Caki2 (cell line): ENCODE data around the gene CD44. TPM values are rescaled to one million over a fixed set of nuclear protein-coding genes. Genes with fewer than 3 reads are reported as not detected.

Experiments used
- DNase-seq: peaks from one replicate; pipeline ENCODE4 v3.0.0-alpha.2; 2015; ENCODE audit warnings: low read depth
- in situ Hi-C: cut with HindIII; loops from 2 replicates; pipeline ENCODE4 v1.10.0; 2016; ENCODE audit warnings: low sequenced_read_pairs, low pct_unique_long_range_greater_than_20kb, mixed read lengths
- total RNA-seq: library from RNA; depleted of rRNA; stranded (reverse); fragments of >200 nt; shearing (Covaris generic); gene quantifications from 2 replicates; pipeline ENCODE4 v1.2.3, GENCODE V29; 2014; ENCODE audit warnings: low replicate concordance

The CD44 gene
- total RNA-seq, 1 experiment from 2014 or later, result 219 TPM

DNA sequence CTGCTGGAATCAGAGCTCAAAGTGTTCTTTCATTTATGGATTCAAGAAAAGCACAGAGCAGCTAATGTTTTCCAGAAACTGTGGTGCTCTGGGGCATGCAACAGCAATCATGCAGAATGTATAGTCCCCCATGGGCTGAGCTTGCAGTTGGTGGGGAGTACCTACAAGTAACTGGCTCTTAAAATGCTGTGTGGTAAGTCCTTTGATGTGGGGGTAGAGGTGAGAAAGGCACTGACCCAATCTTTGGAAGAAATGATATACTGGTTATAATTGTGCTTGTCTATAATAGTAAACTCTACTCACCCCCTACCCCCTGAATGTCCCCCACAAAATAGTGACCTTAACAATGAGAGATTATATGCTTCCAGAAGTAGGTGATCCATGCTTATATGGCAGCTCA lies 29.1 kb upstream of the CD44 start:
- DNase-seq, result no peak
- in situ Hi-C loops, result no loop called here

DNA sequence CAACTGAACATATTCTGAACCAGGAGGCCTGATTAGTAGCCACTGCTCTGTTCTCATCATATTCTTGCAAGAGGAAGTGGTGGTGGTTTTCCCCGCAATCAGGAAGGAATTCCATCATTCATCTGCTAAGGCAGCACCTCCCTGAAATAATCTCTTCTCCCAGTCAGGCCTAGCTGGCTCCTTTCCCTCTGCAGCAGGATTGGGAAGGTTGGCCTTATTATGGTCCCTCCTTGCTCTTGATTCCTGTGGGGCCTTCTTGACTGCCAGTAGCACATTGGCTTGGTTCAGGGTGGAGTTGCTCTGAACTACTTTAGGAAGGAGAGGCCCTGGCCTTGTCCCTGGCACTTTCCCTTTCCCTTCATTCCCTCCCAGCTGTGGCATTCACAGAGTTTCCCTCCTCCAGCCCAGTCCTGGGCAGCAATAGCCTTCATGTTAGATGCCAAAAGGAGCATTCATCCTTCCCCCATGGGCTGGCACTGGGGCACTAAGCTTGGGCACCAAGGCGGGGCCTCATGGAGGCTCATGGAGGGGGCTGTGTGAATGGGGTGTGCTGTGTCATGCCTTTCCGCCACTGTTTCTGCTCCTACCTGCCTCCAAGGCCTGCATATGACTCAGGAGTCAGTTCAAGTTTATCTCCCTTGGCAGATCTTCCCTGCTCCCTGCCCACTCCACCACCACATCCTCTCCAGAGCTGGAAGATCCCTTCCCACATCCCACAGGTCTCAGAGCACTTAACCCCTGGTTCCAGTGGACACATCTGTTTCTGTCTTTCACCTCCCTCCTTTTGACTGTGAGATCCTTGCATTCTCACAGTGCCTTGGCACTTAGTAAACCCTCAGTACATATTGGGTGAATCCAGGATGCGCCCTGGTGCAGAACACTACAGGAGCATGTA lies 27.6 kb upstream of the CD44 start:
- in situ Hi-C loops, result no loop called here
- peak; percentile 23 for DNase-seq

DNA sequence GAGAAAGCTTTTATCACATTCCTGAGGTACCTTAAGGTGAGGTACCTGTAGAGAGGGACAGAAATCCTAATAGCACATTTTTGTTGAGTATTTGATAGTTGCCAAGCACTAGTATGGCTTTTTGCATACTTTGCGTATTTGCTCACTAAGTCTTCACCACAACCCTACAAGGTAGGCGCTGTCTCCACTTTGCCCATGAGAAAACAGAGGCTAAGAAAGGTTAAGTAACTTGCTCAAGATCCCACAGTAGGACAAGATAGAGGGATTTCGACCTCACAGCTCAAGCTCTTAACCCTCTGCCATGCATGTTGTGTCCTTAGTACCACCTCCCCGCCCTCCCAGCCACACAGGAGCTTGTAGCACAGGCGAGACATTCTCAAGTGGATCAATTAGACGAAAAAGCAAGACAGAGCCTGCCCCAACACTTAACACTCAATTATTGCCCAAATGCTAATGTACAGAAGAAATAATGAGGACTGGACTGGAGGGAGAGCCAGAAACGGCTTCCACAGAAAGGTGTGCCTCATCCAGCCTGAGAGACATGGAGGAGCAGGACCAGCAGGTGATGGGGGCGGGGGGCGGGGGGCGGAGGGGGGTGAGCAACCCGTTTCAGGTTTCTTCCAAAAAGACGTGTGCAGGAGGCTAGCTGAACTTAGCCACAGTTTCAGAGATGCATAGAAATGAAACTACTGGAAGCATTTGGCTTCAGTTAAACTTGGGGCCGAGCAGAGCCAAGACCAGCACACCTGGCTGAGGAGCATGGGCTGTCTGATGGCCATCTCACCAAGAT lies 26.7 kb upstream of the CD44 start:
- DNase-seq, result no peak
- in situ Hi-C loops, result no loop called here

DNA sequence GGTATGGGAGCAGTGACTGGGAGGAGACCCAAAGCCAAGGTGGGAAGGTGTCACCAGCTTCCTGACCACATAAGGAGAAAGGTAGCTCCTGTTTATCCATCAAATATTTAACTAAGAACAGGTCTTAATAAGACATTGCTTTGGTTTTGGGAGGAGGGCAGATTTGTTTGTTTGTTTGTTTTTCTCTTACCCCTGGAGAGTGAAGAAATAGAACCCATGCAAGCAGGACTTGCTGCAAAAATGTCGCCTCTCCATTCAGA lies 26.2 kb upstream of the CD44 start:
- DNase-seq, result no peak
- in situ Hi-C loops, result no loop called here

DNA sequence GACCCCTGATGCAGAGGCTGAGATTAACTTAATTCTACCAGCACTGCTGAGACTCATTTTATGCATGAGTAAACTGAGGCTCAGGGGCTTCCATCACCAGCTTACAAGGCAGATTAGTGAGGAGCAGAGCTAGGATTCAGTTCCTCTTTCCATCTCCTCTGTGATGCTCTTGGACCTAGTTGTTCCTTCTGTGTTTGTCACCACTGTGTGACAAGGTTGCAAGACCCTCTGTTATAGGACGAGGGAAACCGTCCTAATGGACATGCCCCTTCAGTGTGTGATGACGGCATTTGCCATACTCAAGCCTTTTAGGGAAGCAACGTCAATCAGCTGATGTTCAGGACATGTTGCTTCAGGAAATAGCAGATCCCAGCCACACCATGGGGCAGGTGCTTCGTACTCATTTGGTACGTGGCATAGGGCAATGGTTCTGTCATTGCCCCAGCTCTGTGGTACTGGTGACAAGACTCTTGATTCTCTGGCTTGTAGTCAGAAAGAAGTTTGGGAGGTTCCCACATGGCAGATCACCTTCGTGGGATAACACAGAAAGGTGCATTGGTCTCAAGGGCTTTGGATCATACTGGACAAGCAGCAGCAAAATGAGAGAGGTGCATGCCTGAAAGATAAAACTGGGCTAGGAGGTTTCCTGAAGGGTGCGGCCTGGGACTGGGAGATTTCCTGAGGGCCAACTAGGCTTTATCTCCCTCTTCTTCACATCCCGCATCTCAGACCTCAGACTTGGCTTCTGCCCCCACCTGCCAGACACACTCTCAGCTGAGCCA lies 23.9 kb upstream of the CD44 start:
- in situ Hi-C loops, result no loop called here
- DNase-seq, result no peak

DNA sequence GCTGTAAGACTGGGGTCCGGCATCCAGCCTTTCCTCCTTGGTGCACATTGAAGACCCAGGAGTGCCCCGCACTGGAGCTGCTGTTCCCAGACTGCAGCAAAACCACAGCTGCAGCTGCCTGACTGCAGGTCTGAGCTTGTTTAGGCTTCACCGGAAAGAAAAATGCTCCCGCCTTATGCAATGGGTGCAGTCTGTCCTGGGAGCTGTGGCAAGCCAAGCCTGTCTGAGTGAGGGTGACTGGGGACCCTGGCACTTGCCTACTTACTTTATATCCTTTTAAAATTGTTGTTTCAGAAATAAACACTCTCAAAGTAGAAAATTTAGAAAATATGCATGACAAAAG lies 23.3 kb upstream of the CD44 start:
- DNase-seq, result no peak
- in situ Hi-C loops, result no loop called here

DNA sequence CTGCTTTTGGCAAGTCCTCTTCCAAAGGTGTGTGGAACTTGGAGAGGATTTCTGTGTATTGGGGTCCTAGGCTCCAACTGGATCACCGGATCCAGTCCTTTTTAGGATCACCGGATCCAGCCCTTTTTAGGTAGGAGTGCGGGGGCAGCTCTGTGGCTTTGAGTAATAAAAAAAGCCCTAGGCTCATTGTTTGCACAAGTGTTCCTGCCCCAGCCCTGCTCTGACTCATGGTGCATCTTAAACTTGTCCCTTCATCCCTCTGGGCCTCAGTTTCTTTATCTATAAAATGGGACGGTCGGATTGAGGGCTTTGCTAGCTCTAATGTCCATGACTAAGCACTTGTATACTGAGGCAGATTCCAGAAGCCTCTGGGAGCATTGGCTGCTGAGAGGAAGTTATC lies 22.7 kb upstream of the CD44 start:
- in situ Hi-C loops, result no loop called here
- DNase-seq, result no peak

DNA sequence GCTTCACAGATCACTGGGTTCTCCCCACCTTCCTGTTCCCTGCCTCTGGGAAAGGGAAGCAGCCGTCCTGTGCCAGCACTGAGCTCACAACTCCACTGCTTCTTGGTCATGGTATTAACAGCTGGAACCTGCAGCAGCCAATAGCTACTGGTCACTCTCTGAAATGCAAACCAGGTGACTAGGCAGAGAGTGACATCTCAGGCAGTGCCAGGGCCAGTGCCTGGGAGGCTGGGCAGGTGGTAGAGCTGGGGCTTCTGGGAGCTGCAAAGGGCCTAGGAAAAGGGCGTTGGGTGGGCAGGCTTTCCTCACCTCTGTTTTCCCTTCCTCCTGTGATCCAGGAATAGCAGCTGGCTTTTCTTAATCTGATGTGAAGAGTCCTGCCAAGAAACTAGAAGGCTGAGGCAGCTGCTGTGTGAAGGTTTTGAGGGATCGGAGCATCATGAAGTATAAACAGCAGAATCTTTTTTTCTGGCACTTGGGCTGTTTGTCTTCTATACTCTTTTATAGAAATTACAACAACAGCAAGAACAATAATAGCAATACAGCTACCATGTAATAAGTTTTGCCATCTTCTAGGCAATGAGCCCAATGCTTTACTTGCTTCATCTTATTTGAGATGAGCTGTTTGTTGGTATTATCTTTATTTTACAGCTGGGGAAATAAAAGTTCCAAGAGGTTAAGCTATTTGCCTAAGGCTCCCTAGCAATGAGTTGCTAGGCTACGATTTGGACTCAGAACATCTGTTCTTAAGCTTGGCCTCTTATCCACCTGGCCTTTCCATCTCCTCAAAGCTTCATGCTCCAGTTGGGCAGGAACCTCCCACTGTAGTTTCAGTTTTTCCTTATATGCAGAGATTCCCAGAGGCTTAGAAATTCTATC lies 22.0 kb upstream of the CD44 start:
- in situ Hi-C loops, result no loop called here
- no peak for DNase-seq

DNA sequence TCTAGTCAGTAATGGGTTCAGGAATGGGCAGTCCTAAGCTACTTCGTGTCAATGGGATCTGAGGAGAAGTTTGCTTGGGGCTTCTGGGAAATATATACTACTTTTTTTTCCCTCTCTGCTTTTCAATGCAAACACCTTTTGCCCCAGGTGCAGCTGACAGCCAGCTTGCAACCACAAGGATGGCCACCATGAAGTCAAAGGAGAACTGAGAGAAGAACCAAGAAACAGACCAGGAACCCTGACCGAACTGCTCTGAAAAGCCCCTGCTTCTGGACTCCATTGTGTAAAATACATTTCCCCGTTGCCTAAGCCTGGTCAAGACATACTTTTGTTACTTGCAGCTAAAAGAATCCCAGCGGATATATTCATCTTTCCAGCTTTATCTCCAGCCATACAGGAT lies 20.1 kb upstream of the CD44 start:
- in situ Hi-C loops, result no loop called here
- no peak for DNase-seq

DNA sequence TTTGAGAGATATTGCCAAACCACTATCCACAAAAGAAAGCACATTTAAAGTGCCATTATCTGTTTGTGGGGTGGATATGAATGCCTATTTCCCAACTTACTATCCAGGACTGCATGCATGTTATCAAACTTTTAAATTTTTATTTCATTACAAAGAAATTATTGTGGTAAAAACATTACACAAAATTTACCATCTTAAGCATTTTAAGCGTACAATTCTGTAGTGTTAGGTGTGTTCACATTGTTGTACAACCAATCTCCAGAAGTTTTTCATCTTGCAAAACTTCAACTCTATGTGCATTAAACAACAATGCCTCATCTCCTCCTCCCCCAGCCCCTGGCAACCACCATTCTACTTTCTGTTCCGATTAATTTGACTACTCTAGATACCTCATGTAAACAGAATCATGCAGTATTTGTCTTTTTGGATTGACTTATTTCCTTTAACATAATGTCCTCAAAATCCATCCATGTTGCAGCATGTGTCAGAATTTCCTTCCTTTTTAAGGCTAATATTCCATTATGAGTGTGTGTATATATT lies 17.6 kb upstream of the CD44 start:
- in situ Hi-C loops, result no loop called here

DNA sequence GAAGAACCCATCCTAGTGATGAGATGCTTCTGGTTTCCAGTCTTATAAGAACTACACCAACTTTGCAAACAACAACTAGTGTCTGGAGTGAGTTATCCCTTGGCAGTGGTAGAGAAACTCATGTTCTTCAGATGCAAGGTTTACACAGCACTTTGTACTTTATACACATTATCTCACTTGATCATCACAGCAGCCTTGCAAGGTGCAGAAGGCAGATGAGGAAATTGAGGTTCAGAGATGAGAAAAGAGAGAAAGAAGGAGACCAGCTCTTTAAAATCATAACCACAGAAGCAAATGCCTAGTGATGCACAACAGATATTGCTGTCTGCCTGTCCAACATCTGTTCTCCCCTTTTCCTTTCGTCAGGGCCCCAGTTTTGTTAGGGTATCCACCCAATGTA lies 16.7 kb upstream of the CD44 start:
- in situ Hi-C loops, result no loop called here
- DNase-seq, result no peak

More for the DNA sequence above, 17.6 kb upstream of the CD44 start:
- no peak for DNase-seq

DNA sequence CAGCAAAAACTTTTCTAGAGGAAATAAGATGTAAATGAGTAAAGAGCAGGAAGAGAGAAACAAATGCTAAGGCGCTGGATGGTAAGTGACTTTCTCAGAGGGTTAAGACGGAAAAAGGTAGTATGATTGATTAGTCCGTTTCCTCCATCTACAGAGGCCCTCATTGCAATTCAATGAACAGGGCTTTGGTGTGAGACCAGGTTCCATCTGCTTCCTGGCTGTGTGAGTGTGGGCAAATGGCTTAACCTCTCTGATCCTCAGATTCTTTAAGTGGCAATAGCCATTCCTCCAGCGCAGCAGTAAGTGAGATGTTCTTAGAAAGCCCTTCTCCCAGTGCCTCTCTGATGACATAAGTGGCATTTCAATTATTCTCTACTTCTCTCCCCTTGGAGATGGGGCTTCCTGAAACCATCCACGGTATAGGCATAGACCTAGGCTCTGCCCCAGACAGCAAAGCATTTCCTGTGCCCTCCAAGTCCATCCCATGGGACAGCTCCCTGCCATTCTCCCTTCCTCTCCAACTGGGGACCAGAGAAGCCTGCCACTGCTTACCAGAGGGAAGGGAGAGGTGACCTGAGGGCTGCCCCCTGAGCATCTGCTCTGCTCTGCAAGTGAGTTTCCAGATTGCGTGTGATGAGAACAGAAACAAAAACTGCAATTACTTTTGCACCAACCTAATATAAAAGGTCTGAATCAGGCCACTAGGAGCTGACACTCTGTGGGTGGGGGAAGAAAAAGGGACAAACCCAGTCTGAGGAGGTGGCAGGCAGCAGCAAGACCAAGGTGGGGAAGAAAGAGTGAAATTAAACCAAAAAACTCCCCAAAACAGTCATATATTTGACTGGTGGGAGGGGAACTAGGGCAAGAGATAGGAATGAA lies 12.7 kb upstream of the CD44 start:
- no peak for DNase-seq
- in situ Hi-C loops, result no loop called here

DNA sequence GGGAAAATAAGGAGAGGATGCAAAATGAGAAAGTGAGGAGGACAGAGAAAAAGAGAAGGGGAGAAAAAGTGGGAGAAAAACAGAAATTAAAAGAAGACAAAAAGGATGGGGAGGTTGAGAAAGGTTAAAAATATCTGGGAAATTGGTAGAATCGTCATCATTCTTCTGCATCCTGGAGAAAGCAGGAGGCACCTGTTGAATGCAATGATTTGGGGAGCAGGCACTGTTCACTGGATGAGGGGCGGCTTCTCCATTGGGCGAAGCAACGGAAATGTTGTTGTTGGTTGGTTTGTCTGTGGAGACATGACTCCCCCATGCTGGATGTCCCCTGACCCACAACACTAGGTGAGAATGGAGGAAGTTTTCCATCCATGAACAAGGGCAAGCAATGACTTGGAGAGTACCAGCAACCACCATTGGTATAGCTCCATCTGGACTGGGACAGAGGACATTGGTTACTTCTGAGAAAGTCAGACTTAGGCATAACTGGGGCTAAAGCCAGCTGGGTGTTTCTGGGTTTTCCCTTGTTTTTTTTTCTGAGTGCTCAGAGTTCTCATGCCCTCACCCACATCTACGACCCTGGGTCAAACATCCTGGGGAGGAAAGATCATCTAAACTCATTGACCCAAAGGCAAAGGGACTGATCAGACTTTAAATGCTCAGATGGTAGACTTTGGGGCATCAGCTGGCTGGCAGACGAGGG lies 11.9 kb upstream of the CD44 start:
- no peak for DNase-seq
- in situ Hi-C loops, result no loop called here

DNA sequence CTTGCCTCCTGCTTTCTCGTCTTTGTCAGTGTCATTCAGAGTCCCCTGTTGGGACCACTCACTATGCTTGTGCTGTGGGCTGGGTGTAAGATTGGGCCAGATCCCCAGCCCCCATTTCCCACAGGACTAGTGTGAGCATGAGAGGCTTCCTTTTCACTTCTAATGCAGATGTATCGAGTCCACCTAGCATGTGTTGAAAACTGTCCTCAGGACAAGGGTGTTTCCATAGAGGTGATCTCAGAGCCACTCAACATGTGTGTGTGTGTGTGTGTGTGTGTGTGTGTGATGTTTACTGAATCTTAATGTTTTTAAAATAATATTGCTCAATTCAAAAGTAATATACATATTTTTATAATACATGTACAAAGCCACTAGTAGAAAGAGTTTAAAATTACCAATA lies 11.4 kb upstream of the CD44 start:
- DNase-seq, result no peak
- in situ Hi-C loops, result no loop called here

DNA sequence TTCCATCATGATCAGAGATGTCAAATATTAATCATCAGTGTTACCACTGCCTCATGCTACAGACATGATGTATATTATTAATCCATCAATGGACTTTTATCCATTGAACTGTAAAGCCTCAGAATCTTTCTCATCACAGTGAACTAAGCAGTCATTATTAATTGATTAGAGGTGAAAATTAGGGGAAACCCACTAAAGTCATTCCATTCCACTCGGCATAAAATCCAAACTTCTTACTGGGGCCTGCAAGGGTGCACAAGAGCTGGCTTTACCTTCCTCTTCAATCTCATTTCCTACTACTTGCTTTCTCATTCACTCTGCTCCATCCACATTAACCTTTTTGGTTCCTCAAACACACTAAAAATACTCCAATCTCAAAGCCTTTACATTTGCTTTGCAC lies 7.9 kb upstream of the CD44 start:
- in situ Hi-C loops, result no loop called here
- DNase-seq, result no peak

DNA sequence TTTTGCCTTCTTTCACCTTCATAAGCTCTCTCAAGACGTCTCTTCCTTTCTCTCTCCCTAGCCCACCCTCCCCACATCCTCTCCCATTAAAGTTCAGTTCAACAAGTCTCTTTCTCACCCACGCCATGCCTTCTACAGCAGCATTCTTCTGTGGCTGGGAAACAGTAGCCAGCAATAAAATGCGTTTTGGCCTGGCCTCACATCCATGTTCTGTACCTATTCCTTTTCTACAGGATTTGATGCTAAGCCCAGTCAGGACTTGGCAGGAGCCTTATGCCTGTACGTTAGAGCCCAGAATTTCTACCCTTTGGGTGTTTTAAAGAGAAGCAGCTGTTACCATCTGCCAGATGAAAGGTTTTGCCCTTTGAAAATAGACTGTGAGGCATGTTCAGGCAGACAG lies 7.1 kb upstream of the CD44 start:
- no peak for DNase-seq
- in situ Hi-C loops, result no loop called here

DNA sequence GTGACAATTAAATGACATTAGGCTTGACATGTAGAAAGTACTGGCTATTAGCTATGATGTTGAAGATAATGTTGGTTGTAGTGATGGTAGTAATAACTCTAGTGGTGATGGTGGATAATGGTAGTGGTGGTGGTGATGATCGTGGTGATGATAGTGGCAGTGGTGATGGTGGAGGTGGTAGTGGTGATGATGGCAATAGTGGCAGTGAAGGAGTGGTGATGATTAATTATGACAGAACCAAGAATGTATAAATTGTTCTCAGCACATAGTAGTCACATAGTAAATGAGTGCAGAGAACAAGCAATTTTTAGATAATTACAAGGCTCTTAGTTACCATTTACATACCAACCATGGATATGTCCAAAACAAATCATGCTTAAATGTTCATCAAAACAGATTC lies 5.3 kb upstream of the CD44 start:
- in situ Hi-C loops, result no loop called here
- DNase-seq, result no peak
